ENCODE measurements around the gene CHRNA1. TPM values are rescaled to one million over a fixed set of nuclear protein-coding genes. Genes with fewer than 3 reads are reported as not detected.
"Not testable (repeated sequence)": the region's sequence is repeated elsewhere in the genome, so short reads cannot be mapped to it uniquely, and the experiment has no call there.

CHRNA1 gene
- total RNA-seq, 1 experiment from 2014 or later = not detected

DNA sequence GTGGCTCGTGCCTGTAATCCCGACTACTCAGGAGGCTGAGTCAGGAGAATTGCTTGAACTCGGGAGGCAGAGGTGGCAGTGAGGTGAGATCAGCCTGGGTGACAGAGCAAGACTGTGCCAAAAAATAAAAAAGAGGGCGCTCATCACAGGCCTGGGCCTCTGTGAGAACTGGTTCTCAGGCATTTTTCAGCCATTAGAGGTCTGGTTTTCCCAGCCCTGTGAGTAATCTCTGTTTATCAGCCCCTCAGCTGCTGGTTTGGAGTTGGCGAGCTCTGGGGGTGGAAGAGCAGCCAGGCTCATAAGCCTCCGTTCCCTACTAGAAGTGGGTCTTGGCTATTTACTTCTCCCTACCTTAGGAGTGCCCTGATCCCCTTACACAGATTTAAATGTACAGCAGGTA, 53.1 kb downstream of the CHRNA1 start:
- Mint-ChIP-seq H3K4me1 (ENCODE audit: low read depth, unreplicated experiment) (no peaks in the 10 kb centered on the region), H3K36me3 (ENCODE audit: insufficient read depth, unreplicated experiment) (no peaks in the 10 kb centered on the region), H3K27me3 (ENCODE audit: insufficient read depth, unreplicated experiment) (no peaks in the 10 kb centered on the region), H3K27ac (ENCODE audit: unreplicated experiment) (no peak overlapping the region), H3K9me3 (ENCODE audit: unreplicated experiment) (no peaks in the 10 kb centered on the region), H3K4me3 (ENCODE audit: unreplicated experiment) (no peak overlapping the region)
- intact Hi-C loops (cut with micrococcal nuclease; ENCODE audit: unreplicated experiment) = no loop called here
- no TSS peak for BruUV-seq (replicated peaks)
- DNase-seq = no peak
- H3K27me3 ChIP-seq (replicated peaks; ENCODE audit: control insufficient read depth, insufficient read depth, low read length) = no peaks in the 10 kb centered on the region
- H3K9me3 ChIP-seq = no peaks in the 10 kb centered on the region
- no peaks in the 10 kb centered on the region for H3K36me3 ChIP-seq (ENCODE audit: control insufficient read depth, insufficient read depth, low read length)
- TF ChIP-seq, protein P1, sequence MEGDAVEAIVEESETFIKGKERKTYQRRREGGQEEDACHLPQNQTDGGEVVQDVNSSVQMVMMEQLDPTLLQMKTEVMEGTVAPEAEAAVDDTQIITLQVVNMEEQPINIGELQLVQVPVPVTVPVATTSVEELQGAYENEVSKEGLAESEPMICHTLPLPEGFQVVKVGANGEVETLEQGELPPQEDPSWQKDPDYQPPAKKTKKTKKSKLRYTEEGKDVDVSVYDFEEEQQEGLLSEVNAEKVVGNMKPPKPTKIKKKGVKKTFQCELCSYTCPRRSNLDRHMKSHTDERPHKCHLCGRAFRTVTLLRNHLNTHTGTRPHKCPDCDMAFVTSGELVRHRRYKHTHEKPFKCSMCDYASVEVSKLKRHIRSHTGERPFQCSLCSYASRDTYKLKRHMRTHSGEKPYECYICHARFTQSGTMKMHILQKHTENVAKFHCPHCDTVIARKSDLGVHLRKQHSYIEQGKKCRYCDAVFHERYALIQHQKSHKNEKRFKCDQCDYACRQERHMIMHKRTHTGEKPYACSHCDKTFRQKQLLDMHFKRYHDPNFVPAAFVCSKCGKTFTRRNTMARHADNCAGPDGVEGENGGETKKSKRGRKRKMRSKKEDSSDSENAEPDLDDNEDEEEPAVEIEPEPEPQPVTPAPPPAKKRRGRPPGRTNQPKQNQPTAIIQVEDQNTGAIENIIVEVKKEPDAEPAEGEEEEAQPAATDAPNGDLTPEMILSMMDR (IDR thresholded peaks at IDR 0.05; ENCODE audit: insufficient read depth in 1 of 2, low read depth in 1 of 2, low read length in 1 of 2, severe bottlenecking in 1 of 2, unreplicated experiment in 1 of 2) = no peak
- H3K4me1 ChIP-seq = no peaks in the 10 kb centered on the region
- CTCF ChIA-PET = no interaction called here
- no peak overlapping the region for H3K4me3 ChIP-seq (ENCODE audit: low read depth, low read length)
- POLR2A ChIA-PET = no interaction called here

DNA sequence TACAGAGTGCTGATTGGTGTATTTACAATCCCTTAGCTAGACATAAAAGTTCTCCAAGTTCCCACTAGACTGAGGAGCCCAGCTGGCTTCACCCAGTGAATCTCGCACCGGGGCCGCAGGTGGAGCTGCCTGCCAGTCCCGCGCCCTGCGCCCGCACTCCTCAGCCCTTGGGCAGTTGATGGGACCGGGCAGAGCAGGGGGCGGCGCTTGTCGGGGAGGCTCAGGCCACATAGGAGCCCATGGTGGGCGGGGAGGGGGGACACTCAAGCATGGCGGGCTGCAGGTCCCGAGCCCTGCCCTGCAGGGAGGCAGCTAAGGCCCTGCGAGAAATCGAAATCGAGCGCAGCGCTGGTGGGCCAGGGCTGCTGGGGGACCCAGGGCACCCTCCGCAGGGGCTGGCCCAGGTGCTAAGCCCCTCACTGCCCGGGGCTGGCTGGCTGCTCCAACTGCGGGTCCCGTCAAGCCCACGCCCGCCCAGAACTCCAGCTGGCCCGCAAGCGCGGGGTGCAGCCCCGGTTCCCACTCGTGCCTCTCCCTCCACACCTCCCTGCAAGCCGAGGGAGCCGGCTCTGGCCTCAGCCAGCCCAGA, 54.8 kb downstream of the CHRNA1 start:
- H3K36me3 Mint-ChIP-seq (ENCODE audit: insufficient read depth, unreplicated experiment); H3K4me1 ChIP-seq; H3K4me1 Mint-ChIP-seq (ENCODE audit: low read depth, unreplicated experiment); H3K36me3 ChIP-seq (ENCODE audit: control insufficient read depth, insufficient read depth, low read length); H3K27me3 Mint-ChIP-seq (ENCODE audit: insufficient read depth, unreplicated experiment); H3K4me3 Mint-ChIP-seq (ENCODE audit: unreplicated experiment); H3K9me3 Mint-ChIP-seq (ENCODE audit: unreplicated experiment); intact Hi-C loops (cut with micrococcal nuclease; ENCODE audit: unreplicated experiment); H3K9me3 ChIP-seq; DNase-seq; H3K27ac Mint-ChIP-seq (ENCODE audit: unreplicated experiment); H3K27me3 ChIP-seq (replicated peaks; ENCODE audit: control insufficient read depth, insufficient read depth, low read length); H3K4me3 ChIP-seq (ENCODE audit: low read depth, low read length); POLR2A ChIA-PET; BruUV-seq (replicated peaks): not testable (repeated sequence)
- CTCF ChIA-PET = interaction anchor here (0.6 kb wide), 1 partner anchor 13 kb away, joined by 3 read pairs; no protein-coding TSS in a partner anchor

DNA sequence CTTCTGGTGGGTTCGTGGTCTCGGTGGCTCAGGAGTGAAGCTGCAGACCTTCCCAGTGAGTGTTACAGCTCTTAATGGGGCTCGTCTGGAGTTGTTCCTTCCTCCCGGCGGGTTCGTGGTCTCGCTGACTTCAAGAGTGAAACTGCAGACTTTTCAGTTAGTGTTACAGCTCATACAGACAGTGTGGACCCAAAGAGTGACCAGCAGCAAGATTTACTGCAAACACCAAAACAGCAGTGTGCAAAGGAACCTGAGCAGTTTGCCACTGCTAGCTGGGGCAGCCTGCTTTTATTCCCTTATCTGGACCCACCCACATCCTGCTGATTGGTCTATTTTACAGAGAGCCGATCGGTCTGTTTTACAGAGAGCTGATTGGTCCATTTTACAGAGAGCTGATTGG, 55.6 kb downstream of the CHRNA1 start:
- Mint-ChIP-seq H3K9me3 (ENCODE audit: unreplicated experiment) (no peaks in the 10 kb centered on the region), H3K27me3 (ENCODE audit: insufficient read depth, unreplicated experiment) (no peaks in the 10 kb centered on the region), H3K27ac (ENCODE audit: unreplicated experiment) (no peak overlapping the region), H3K36me3 (ENCODE audit: insufficient read depth, unreplicated experiment) (no peaks in the 10 kb centered on the region), H3K4me1 (ENCODE audit: low read depth, unreplicated experiment) (no peaks in the 10 kb centered on the region), H3K4me3 (ENCODE audit: unreplicated experiment) (no peak overlapping the region)
- Histone ChIP-seq H3K4me1 (no peaks in the 10 kb centered on the region), H3K27me3 (replicated peaks; ENCODE audit: control insufficient read depth, insufficient read depth, low read length) (no peaks in the 10 kb centered on the region), H3K36me3 (ENCODE audit: control insufficient read depth, insufficient read depth, low read length) (no peaks in the 10 kb centered on the region), H3K4me3 (ENCODE audit: low read depth, low read length) (no peak overlapping the region), H3K9me3 (no peaks in the 10 kb centered on the region)
- BruUV-seq (replicated peaks) = no TSS peak
- intact Hi-C loops (cut with micrococcal nuclease; ENCODE audit: unreplicated experiment) = no loop called here
- POLR2A ChIA-PET = no interaction called here
- CTCF ChIA-PET = interaction anchor here (0.6 kb wide), 1 partner anchor 12 kb away, joined by 3 read pairs; no protein-coding TSS in a partner anchor
- TF ChIP-seq, protein P1 (IDR thresholded peaks at IDR 0.05; ENCODE audit: insufficient read depth in 1 of 2, low read depth in 1 of 2, low read length in 1 of 2, severe bottlenecking in 1 of 2, unreplicated experiment in 1 of 2) = no peak
- no peak for DNase-seq

DNA sequence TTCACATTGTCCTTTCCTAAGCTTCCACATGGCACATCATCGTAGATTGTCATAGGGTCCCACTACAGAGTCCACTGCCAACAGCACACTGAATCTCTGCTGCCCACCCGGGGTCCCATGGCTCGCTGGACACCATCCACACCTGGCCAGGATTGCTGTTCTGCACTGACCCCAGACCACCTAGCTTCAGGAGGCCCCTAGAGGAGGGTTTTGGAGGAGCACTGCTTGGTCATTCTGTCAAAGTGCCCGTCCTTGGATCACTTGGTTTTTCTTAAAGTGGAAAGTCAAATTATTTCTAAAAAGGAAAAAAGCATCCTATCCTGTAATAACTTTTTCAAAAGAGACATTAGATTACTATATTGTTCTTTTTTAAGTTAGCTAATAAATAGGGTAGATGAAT, 59.0 kb downstream of the CHRNA1 start:
- BruUV-seq (replicated peaks) = no TSS peak
- CTCF ChIA-PET = no interaction called here
- no peak overlapping the region for H3K27ac Mint-ChIP-seq (ENCODE audit: unreplicated experiment)
- Histone ChIP-seq H3K27me3 (replicated peaks; ENCODE audit: control insufficient read depth, insufficient read depth, low read length) (no peaks in the 10 kb centered on the region), H3K4me3 (ENCODE audit: low read depth, low read length) (no peak overlapping the region), H3K9me3 (no peaks in the 10 kb centered on the region), H3K36me3 (ENCODE audit: control insufficient read depth, insufficient read depth, low read length) (no peaks in the 10 kb centered on the region), H3K4me1 (no peaks in the 10 kb centered on the region)
- TF ChIP-seq, protein P1 (IDR thresholded peaks at IDR 0.05; ENCODE audit: insufficient read depth in 1 of 2, low read depth in 1 of 2, low read length in 1 of 2, severe bottlenecking in 1 of 2, unreplicated experiment in 1 of 2) = no peak
- no peaks in the 10 kb centered on the region for H3K27me3 Mint-ChIP-seq (ENCODE audit: insufficient read depth, unreplicated experiment)
- intact Hi-C loops (cut with micrococcal nuclease; ENCODE audit: unreplicated experiment) = no loop called here
- H3K4me3 Mint-ChIP-seq (ENCODE audit: unreplicated experiment) = no peak overlapping the region
- POLR2A ChIA-PET = no interaction called here
- DNase-seq = no peak
- H3K9me3 Mint-ChIP-seq (ENCODE audit: unreplicated experiment) = no peaks in the 10 kb centered on the region
- no peaks in the 10 kb centered on the region for H3K36me3 Mint-ChIP-seq (ENCODE audit: insufficient read depth, unreplicated experiment)
- H3K4me1 Mint-ChIP-seq (ENCODE audit: low read depth, unreplicated experiment) = no peaks in the 10 kb centered on the region
